Adrenal gland (tissue), 5 donors: Measurements from ENCODE around the gene KDM6B.

Experiments
- POLR2A ChIP-seq, 2 donors: fragments of 450-650 bp; IDR thresholded peaks; one replicate each; pipeline ENCODE4 v1.6.1; 2017; ENCODE audit warnings: antibody characterized with exemption in 2 of 2, mild to moderate bottlenecking in 2 of 2, moderate library complexity in 1 of 2
- TF ChIP-seq, protein P1 (sequence below), 6 experiments: fragments of 450-650 bp in 4 of 6; fragments of 200-600 bp in 2 of 6; sonication (generic) in 1 of 6; IDR thresholded peaks; 1 replicate in 5 of 6; 2 replicates in 1 of 6; pipeline versions ENCODE4 v1.5.1 to v1.8.0; 2016 to 2021; ENCODE audit warnings: antibody characterized with exemption in 6 of 6, mild to moderate bottlenecking in 2 of 6, moderate library complexity in 1 of 6
- donor health status: DM: no; HTN: no; CAD: no.

DNA sequence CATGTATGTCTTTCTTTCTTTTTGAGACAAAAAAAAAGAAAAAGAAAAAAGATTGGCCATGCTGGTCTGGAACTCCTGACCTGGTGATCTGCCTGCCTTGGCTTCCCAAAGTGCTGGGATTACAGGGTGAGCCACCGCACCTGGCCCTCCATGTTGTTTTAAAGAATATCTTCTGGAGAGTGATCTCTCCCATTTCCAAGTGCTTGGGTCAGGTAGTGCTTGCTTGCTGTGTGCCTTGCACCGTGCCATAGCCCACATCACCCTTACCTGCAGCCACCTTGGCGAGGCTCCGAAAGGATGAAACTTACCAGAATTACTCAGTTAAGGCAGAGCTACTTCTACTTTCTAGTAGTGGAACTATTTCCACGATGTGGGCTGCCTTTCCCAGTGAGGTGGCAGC lies 19.0 kb upstream of the KDM6B start:
- TF ChIP-seq, protein P1, sequence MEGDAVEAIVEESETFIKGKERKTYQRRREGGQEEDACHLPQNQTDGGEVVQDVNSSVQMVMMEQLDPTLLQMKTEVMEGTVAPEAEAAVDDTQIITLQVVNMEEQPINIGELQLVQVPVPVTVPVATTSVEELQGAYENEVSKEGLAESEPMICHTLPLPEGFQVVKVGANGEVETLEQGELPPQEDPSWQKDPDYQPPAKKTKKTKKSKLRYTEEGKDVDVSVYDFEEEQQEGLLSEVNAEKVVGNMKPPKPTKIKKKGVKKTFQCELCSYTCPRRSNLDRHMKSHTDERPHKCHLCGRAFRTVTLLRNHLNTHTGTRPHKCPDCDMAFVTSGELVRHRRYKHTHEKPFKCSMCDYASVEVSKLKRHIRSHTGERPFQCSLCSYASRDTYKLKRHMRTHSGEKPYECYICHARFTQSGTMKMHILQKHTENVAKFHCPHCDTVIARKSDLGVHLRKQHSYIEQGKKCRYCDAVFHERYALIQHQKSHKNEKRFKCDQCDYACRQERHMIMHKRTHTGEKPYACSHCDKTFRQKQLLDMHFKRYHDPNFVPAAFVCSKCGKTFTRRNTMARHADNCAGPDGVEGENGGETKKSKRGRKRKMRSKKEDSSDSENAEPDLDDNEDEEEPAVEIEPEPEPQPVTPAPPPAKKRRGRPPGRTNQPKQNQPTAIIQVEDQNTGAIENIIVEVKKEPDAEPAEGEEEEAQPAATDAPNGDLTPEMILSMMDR (IDR thresholded peaks at IDR 0.05): no peak
- no peak for TF ChIP-seq POLR2A (IDR thresholded peaks at IDR 0.05)
